ENCODE results near the gene RRP15.
"Not testable (repeated sequence)": the region's sequence is repeated elsewhere in the genome, so short reads cannot be mapped to it uniquely, and the experiment has no call there.

The RRP15 gene

DNA sequence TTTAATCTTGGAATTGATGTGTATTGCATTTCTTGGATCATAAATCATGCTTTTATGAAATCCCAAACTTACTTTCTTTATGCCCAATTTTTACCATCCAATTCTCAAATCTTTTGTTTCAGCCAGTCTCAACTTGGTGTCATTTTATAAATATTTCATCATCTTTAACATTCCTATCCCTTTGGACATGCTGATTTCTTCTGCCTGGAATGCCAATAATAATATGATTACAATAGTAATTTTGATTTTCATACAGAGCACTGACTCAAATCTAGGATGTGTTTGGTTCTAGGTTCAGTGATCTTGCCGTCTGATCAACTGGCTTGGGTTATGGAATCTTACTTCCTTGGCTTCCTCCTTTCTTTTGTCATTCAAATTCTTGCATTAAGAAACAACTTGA lies 12.8 kb downstream of the RRP15 start:
- FAIRE-seq (no peak), DNase-seq (ENCODE audit: insufficient read length) (no peak)
- no peak for TF ChIP-seq POLR2AphosphoS5 (IDR thresholded peaks at IDR 0.05; ENCODE audit: low read depth, low read length)
- TF ChIP-seq TAF1 (IDR thresholded peaks at IDR 0.05; ENCODE audit: borderline replicate concordance, low read depth, low read length), result no peak
- no peak for TF ChIP-seq POLR2A (IDR thresholded peaks at IDR 0.05; ENCODE audit: low read depth, low read length)

DNA sequence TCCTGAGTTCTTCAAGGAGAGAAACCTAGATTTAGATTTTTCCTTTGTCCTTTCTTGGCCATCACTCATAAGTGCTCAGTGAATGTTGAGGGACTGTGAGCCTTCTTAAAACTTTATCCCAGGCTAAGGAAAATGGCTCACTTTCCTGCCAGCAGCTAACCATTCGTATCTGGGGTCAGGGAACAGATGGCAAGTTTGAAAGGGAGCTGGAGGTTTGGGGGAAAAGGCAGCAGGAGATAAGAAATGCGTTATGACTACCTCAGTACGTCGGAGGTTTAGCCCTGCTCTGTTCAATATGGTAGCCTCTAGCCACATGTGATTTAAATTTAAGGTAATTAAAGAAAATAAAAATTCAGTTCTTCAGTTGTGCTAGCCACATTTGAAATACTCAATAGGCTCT lies 13.3 kb downstream of the RRP15 start:
- TF ChIP-seq POLR2AphosphoS5 (IDR thresholded peaks at IDR 0.05; ENCODE audit: low read depth, low read length) (no peak), TAF1 (IDR thresholded peaks at IDR 0.05; ENCODE audit: borderline replicate concordance, low read depth, low read length) (no peak), POLR2A (IDR thresholded peaks at IDR 0.05; ENCODE audit: low read depth, low read length) (no peak)
- DNase-seq (ENCODE audit: insufficient read length), result no peak
- FAIRE-seq, result no peak

DNA sequence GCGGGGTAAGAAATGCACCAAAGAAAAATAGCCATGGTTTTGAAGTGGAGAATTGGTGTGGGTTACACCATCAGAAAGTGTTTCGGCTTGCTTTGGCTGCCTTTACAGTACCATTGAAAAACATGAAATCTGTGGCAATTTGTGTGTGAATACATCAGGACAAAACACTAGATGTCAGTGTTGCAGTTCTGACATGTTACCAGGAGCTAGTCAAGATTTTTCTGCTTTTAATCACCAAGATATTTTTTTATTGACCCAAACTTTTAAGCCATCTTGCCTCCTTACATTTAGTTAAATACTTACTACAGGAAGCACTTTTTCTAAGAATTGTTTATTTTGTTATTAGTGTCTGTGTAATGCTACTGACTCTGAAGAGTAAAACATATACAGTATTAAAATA lies 14.3 kb downstream of the RRP15 start:
- no peak for DNase-seq (ENCODE audit: insufficient read length)
- FAIRE-seq, result no peak

DNA sequence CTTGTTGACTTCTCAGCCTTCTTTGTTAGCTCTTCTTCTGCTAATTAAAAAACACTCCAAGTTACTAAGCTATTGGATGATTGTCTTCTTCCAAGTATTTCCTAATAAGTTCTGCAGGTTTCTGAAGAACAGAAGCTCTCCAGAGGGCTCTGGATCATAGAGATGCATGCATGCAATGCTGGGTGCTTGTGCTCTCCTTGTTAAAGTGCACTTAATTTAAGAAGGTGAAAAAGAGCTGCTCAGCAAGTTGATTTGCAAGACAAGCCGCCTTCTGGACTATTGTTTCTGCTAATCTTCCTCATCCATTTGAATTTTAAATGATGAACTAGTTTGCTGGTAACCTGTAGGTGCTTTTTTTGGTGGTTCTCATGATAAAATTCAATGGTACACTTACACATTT lies 16.1 kb downstream of the RRP15 start:
- DNase-seq (ENCODE audit: insufficient read length) (no peak), FAIRE-seq (no peak)
- TF ChIP-seq TAF1 (IDR thresholded peaks at IDR 0.05; ENCODE audit: borderline replicate concordance, low read depth, low read length) (no peak), POLR2AphosphoS5 (IDR thresholded peaks at IDR 0.05; ENCODE audit: low read depth, low read length) (no peak), POLR2A (IDR thresholded peaks at IDR 0.05; ENCODE audit: low read depth, low read length) (no peak)

More for the DNA sequence above, 14.3 kb downstream of the RRP15 start:
- TF ChIP-seq POLR2A (IDR thresholded peaks at IDR 0.05; ENCODE audit: low read depth, low read length) (no peak), TAF1 (IDR thresholded peaks at IDR 0.05; ENCODE audit: borderline replicate concordance, low read depth, low read length) (no peak), POLR2AphosphoS5 (IDR thresholded peaks at IDR 0.05; ENCODE audit: low read depth, low read length) (no peak)

DNA sequence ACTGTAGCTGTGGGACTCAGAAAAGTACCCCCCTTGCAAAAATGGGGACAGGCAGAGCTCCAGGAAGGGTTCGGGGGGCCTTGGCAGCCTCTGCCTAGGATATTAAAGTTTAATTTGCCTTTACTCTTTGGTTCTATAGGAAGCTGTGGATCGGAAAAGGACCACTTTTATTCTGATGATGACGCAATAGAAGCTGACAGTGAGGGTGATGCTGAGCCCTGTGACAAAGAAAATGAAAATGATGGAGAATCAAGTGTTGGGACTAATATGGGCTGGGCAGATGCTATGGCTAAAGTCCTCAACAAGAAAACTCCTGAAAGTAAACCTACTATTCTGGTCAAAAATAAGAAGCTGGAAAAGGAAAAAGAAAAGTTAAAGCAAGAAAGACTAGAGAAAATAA lies 17.1 kb downstream of the RRP15 start:
- DNase-seq (ENCODE audit: insufficient read length) (no peak), FAIRE-seq (no peak)
- TF ChIP-seq POLR2A (IDR thresholded peaks at IDR 0.05; ENCODE audit: low read depth, low read length) (no peak), TAF1 (IDR thresholded peaks at IDR 0.05; ENCODE audit: borderline replicate concordance, low read depth, low read length) (no peak)

DNA sequence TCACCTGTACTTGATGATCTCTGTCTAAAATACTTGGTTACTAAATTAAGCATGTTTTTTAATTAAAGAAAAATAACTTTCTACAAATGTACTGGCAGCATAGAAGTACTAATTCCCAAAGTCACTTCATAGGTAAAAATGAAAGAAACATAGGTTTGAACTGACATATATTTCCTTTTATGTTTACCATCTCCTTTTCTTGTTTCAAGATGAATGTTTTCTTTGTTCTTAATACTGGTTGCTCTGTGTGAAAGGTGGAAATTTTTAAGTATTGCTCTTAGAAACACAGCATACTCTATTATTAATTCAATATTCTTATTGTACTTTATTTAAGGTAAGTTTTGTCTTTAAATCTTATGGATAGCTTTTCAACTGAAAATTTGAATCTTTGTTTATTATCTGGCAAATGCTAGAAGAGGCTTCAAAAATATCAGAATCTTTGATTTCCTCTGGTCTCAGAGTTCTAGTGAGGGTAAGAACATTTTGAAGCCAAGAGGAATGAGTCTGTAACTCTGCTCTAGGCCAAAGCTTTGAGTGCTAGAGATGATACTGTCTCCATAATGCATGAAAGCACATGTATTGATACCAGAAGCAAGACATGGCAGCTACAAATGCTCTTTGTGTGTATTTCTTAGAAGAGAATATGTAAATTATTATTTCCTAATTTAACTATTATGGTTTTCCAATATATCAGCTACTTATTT lies 18.2 kb downstream of the RRP15 start:
- no peak for FAIRE-seq
- no peak for TF ChIP-seq TAF1 (IDR thresholded peaks at IDR 0.05; ENCODE audit: borderline replicate concordance, low read depth, low read length)
- TF ChIP-seq POLR2A (IDR thresholded peaks at IDR 0.05; ENCODE audit: low read depth, low read length), result no peak
- TF ChIP-seq POLR2AphosphoS5 (IDR thresholded peaks at IDR 0.05; ENCODE audit: low read depth, low read length), result no peak
- no peak for DNase-seq (ENCODE audit: insufficient read length)

DNA sequence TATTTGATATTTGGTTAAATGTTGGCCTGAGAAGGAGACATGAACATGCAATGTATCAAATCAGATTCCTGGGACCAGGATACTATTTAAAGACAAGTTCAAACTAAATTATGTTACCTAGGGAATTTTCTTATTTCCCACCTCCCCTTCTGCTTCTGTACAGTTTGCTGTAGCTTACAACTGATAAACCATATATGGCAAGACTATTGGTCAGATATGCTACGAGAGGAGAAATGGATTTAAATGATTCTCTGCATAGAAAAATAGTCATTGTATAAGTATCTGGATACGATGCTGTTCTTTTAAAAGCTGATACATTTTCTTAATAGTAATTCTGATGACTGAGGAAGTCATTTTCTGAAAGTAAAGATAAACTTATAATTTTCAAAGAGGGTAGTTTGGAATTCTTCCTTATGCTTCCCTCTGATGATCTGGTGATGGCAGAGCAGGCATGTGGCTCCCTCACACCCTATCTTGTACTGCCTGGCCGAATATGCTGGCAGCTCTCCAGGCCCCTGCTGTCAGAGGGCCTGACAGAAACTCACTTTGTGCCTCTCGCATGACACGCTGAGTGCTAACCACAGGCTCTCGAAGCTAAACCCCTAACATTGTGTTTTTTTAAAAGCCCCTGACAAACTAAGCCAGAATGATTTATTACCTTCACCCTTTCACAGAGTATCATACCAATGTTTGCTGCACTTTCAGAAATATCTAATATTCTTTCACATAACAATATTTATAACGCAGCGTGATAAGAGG lies 19.4 kb downstream of the RRP15 start:
- FAIRE-seq (no peak), DNase-seq (ENCODE audit: insufficient read length) (no peak)
- TF ChIP-seq POLR2AphosphoS5 (IDR thresholded peaks at IDR 0.05; ENCODE audit: low read depth, low read length) (no peak), TAF1 (IDR thresholded peaks at IDR 0.05; ENCODE audit: borderline replicate concordance, low read depth, low read length) (no peak), POLR2A (IDR thresholded peaks at IDR 0.05; ENCODE audit: low read depth, low read length) (no peak)

DNA sequence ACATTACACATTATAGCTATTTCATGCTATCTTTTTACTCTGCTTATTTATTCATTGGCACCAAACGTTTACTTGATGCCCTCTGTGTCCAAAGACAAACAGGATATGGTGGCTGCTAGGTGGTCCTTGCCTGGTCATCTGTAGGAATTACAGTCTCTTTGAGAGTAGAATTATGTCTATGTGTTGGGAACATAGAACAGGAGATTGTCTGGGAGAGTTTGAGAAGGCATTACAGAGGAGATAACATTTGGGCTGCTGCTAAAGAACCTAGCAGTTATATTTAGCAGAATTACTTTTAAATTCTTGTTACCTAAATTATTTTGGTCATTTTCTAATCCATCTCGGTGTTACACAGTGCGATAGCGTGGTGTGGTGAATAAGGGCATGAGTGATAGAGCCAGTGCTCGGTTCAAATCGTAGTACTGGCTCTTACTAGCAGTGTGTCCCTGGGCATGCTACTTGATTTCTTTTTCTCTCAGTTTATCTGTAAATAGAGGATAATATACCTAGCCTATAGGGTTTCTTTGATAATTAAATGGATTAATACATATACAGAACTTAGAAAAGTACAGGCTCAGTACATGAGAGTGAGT lies 20.5 kb downstream of the RRP15 start:
- no peak for DNase-seq (ENCODE audit: insufficient read length)
- TF ChIP-seq POLR2A (IDR thresholded peaks at IDR 0.05; ENCODE audit: low read depth, low read length), result no peak
- no peak for TF ChIP-seq POLR2AphosphoS5 (IDR thresholded peaks at IDR 0.05; ENCODE audit: low read depth, low read length)
- TF ChIP-seq TAF1 (IDR thresholded peaks at IDR 0.05; ENCODE audit: borderline replicate concordance, low read depth, low read length), result no peak
- no peak for FAIRE-seq

DNA sequence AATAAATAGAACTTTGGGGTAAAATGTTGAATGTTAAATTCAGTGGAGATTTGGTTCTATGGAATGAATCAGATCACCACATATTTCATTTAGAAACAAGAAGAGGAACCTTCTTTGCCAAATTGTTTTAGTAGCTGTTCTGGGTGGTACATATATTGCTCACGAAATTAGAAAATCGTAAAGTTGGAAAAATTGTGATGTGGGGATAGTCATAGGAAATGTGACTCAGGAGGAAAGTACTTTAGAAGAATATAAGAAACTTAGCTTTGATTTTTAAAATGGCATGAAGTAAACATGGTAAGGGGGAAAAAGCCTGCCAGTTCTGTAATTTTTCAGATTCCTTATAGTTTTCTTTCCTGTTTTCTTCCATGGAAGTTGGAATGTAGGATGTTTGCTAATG lies 27.4 kb downstream of the RRP15 start:
- DNase-seq (ENCODE audit: insufficient read length) (no peak), FAIRE-seq (no peak)
- TF ChIP-seq TAF1 (IDR thresholded peaks at IDR 0.05; ENCODE audit: borderline replicate concordance, low read depth, low read length) (no peak), POLR2AphosphoS5 (IDR thresholded peaks at IDR 0.05; ENCODE audit: low read depth, low read length) (no peak), POLR2A (IDR thresholded peaks at IDR 0.05; ENCODE audit: low read depth, low read length) (no peak)

DNA sequence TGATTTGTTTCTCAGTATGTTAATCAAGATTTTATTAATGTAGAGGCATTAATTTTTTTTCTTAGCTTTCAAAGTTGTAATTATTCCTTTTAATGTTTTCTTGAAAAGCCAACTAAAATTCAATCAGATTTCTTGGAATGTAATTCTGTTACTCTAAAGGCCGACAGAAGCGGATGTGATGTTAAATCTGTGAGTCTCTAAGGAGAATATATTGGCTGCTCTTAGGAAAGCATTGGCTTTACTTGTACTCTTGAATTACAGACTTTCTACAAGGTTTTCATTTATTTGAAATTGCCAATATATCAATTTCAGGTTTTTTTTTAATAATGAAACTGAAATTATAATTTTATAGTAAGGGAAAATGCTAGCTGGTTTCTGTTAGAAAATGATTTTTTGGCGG lies 29.2 kb downstream of the RRP15 start:
- no peak for DNase-seq (ENCODE audit: insufficient read length)
- no peak for TF ChIP-seq POLR2A (IDR thresholded peaks at IDR 0.05; ENCODE audit: low read depth, low read length)
- no peak for TF ChIP-seq TAF1 (IDR thresholded peaks at IDR 0.05; ENCODE audit: borderline replicate concordance, low read depth, low read length)
- TF ChIP-seq POLR2AphosphoS5 (IDR thresholded peaks at IDR 0.05; ENCODE audit: low read depth, low read length), result no peak
- no peak for FAIRE-seq

DNA sequence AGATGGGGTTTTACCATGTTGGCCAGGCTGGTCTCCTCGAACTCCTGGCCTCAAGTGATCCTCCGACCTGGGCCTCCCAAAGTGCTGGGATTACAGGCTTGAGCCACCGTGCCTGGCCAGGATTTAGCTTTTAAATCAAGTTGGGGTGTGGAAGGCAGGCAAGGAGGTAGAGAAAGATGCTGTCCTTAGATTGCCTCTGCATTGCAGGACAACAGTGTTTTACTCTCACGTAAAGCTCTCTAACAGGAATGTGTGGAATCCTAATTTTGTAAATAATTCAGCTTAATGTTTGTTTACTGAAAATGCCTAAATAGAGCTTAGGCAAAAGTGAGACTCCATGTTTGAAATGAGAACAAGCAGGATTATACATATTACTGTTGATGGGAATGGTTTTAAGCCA lies 30.5 kb downstream of the RRP15 start:
- no peak for DNase-seq (ENCODE audit: insufficient read length)
- TF ChIP-seq POLR2A (IDR thresholded peaks at IDR 0.05; ENCODE audit: low read depth, low read length) (no peak), POLR2AphosphoS5 (IDR thresholded peaks at IDR 0.05; ENCODE audit: low read depth, low read length) (no peak), TAF1 (IDR thresholded peaks at IDR 0.05; ENCODE audit: borderline replicate concordance, low read depth, low read length) (no peak)
- FAIRE-seq, result no peak

DNA sequence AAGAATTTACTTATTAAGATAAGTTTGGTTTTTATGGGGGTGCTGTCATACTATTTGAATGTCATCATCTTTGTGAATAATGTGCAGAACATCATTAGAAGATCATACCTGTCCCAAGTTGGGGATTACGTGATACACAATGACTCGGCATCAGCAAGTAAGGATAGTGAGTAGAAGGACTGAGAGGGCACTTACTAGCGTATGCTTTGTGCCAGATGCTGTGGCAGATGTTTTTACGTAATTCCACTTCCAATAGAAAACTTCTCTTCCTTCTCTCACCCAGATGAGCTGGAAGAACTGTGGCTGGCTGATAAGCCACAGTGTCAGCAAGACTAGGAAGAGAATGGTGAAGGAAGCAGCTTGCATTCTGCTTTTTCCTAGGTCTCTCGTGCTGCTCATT lies 32.0 kb downstream of the RRP15 start:
- TF ChIP-seq POLR2AphosphoS5 (IDR thresholded peaks at IDR 0.05; ENCODE audit: low read depth, low read length) (no peak), TAF1 (IDR thresholded peaks at IDR 0.05; ENCODE audit: borderline replicate concordance, low read depth, low read length) (no peak), POLR2A (IDR thresholded peaks at IDR 0.05; ENCODE audit: low read depth, low read length) (no peak)
- FAIRE-seq, result no peak
- no peak for DNase-seq (ENCODE audit: insufficient read length)

DNA sequence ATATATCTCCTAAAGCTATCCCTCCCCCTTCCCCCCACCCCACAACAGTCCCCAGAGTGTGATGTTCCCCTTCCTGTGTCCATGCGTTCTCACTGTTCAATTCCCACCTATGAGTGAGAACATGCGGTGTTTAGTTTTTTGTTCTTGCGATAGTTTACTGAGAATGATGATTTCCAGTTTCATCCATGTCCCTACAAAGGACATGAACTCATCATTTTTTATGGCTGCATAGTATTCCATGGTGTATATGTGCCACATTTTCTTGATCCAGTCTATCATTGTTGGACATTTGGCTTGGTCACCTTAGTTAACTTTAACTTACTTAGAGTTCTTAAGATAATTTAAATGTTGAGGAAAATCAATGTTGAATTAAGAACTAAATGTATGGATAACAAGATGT lies 35.1 kb downstream of the RRP15 start:
- DNase-seq (ENCODE audit: insufficient read length); FAIRE-seq: not testable (repeated sequence)
